Activated T-helper 1 cell treated with anti-CD3 and anti-CD28 coated beads, Interleukin-12 subunit alpha, Interleukin-12 subunit beta, Interleukin-2, Interleukin-4 antibody, amounts not matched to agents 30 ng/mL and 10 ng/mL and 1 ng/mL, durations not matched to agents 14 hours and 24 hours and 36 hours (primary cell): Measurements from ENCODE around the gene NNT. TPM values are rescaled to one million over a fixed set of nuclear protein-coding genes. Genes with fewer than 3 reads are reported as not detected.
"Not testable (repeated sequence)": the region's sequence is repeated elsewhere in the genome, so short reads cannot be mapped to it uniquely, and the experiment has no call there.

ENCODE experiments used
- DNase-seq: peaks from one replicate; pipeline ENCODE4 v3.0.0; 2021; ENCODE audit warnings: low spot score
- H3K27ac Mint-ChIP-seq: one replicate; pipeline ENCODE4 v1.8.0; 2021; ENCODE audit warnings: mild to moderate bottlenecking, mixed read lengths
- H3K27me3 Mint-ChIP-seq: one replicate; pipeline ENCODE4 v1.8.0; 2022; ENCODE audit warnings: mild to moderate bottlenecking, moderate library complexity, mixed read lengths; ENCODE audit not compliant: insufficient read depth
- H3K36me3 Mint-ChIP-seq: one replicate; pipeline ENCODE4 v1.8.0; 2021; ENCODE audit warnings: low read depth, mixed read lengths
- H3K4me1 Mint-ChIP-seq: one replicate; pipeline ENCODE4 v1.8.0; 2021; ENCODE audit warnings: low read depth, mixed read lengths
- H3K4me3 Mint-ChIP-seq: one replicate; pipeline ENCODE4 v1.8.0; 2021; ENCODE audit warnings: mild to moderate bottlenecking, moderate library complexity, mixed read lengths
- H3K9me3 Mint-ChIP-seq: one replicate; pipeline ENCODE4 v1.8.0; 2021; ENCODE audit warnings: mixed read lengths
- intact Hi-C: fragments of 100-400 bp; cut with micrococcal nuclease; formaldehyde crosslinking; loops from one replicate; pipeline ENCODE4 v1.15.1; 2024
- total RNA-seq: library from RNA; stranded (reverse); gene quantifications from 2 replicates; pipeline ENCODE4 v1.2.3, GENCODE V29; 2022

NNT gene
- total RNA-seq, 1 donor from 2014 or later: 43.6 TPM

DNA sequence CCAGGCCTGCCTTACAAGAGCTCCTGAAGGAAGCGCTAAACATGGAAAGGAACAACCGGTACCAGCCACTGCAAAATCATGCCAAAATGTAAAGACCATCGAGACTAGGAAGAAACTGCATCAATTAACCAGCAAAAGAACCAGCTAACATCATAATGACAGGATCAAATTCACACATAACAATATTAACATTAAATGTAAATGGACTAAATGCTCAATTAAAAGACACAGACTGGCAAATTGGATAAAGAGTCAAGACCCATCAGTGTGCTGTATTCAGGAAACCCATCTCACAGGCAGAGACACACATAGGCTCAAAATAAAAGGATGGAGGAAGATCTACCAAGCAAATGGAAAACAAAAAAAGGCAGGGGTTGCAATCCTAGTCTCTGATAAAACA is 116.8 kb downstream of the NNT start:
- intact Hi-C loops, H3K36me3 Mint-ChIP-seq, H3K4me1 Mint-ChIP-seq, H3K4me3 Mint-ChIP-seq, DNase-seq, H3K9me3 Mint-ChIP-seq, H3K27me3 Mint-ChIP-seq, H3K27ac Mint-ChIP-seq: not testable (repeated sequence)

DNA sequence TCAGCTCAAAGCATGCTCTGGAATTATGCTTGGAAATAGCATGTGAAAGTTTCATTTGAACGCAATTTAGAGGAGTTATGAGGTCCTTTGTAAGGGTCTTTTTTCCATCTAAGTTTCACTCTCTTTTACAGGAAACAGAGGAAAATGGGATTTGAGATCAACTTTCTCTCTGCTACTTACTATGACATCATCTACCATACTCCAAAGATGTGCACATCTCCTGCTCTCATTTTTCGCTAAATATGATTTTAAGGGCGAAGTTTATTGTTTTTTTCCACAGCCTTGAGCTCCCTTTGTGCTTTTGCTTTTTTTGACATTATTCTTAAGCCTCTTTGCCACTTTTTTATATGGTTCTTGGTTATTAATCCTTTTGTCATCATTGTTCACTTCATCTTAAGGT is 125.6 kb downstream of the NNT start:
- Mint-ChIP-seq H3K4me1 (no peaks in the 10 kb centered on the region), H3K36me3 (no peaks in the 10 kb centered on the region), H3K27me3 (peaks cover 2% of the 10 kb centered on the region), H3K27ac (no peak overlapping the region), H3K4me3 (no peak overlapping the region), H3K9me3 (no peaks in the 10 kb centered on the region)
- DNase-seq: no peak
- intact Hi-C loops: no loop called here

DNA sequence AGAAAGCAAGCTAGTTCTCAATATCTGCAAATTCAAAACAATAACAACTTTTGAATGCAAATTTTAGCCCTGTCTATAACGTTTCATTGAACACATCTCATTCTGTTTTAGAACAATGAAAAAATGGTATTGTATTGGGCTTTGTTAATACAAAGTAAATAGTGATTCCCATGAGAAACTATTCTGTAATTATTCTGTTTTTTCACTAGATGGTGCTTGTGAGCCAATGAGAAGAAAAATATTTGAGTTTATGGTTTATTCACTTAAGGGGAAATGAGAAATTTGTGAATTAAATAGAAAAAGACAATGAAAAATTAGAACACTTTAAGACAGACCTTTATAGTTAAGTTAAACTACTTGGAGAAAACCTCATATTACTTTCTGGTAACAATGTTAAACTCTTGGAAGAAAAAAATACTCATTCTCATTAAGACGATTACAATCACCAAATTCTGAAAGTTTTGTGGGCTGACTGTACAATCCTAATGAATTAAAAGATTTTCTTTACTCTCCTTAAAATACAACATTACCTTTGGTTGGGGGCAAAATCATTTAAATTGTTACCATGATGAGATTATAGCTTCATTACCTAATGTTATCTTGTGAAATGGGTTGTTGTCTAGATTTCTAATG is 127.0 kb downstream of the NNT start:
- Mint-ChIP-seq H3K4me1 (no peaks in the 10 kb centered on the region), H3K9me3 (no peaks in the 10 kb centered on the region), H3K4me3 (no peak overlapping the region), H3K27ac (no peak overlapping the region), H3K36me3 (no peaks in the 10 kb centered on the region), H3K27me3 (peaks cover 2% of the 10 kb centered on the region)
- DNase-seq: no peak
- intact Hi-C loops: loop anchor here (1.0 to 2.0 kb wide), 2 partner anchors 603 to 1044 kb away; no protein-coding TSS in a partner anchor

DNA sequence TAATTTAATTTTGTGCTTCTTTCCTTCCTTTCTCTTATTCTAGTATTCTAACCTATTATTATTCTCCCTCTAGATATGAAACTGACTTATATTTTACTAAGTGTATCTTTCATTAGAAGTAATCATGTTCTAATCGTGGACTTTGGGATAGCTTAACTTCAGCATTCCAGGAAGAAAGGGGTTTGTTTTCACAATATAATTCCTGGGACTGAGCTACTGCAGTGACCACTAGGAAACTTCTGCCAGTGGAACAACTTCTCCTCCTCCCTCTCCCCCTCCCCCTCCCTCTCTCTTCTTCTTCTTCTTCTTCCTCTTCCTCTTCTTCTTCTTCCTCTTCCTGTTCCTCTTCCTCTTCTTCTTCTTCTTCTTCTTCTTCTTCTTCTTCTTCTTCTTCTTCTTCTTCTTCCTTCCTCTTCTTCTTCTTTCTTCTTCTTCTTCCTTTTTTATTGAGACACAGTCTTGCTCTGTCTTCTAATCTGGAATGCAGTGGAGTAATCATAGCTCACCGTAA is 127.9 kb downstream of the NNT start:
- Mint-ChIP-seq H3K4me1 (no peaks in the 10 kb centered on the region), H3K27ac (no peak overlapping the region), H3K9me3 (no peaks in the 10 kb centered on the region), H3K4me3 (no peak overlapping the region), H3K27me3 (peaks cover 2% of the 10 kb centered on the region), H3K36me3 (no peaks in the 10 kb centered on the region)
- intact Hi-C loops: loop anchor here (2.0 kb wide), 1 partner anchor 602 kb away; no protein-coding TSS in a partner anchor
- DNase-seq: no peak

GRCh38 chr5:43731573-43731972 is 128.6 kb downstream of the NNT start:
- Mint-ChIP-seq H3K4me3 (no peak overlapping the region), H3K9me3 (no peaks in the 10 kb centered on the region), H3K4me1 (no peaks in the 10 kb centered on the region), H3K36me3 (no peaks in the 10 kb centered on the region), H3K27me3 (peaks cover 2% of the 10 kb centered on the region), H3K27ac (no peak overlapping the region)
- intact Hi-C loops: loop anchor here (2.0 kb wide), 1 partner anchor 601 kb away; no protein-coding TSS in a partner anchor
- no peak for DNase-seq

DNA sequence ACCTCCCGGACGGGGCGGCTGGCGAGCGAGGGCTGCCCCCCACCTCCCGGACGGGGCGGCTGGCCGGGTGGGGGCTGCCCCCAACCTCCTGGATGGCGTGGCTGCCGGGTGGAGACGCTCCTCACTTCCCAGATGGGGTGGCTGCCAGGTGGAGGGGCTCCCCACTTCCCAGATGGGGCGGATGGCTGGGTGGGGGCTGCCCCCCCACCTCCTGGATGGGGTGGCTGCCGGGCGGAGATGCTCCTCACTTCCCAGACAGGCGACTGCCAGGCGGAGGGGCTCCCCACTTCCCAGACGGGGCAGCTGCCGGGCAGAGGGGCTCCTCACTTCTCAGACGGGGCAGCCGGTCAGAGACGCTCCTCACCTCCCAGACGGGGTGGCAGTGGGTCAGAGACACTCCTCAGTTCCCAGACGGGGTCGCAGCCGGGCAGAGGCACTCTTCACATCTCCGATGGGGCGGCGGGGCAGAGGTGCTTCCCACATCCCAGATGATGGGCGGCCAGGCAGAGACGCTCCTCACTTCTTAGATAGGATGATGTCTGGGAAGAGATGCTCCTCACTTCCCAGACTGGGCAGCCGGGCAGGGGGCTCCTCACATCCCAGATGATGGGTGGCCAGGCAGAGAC is 143.1 kb downstream of the NNT start:
- H3K9me3 Mint-ChIP-seq, H3K27ac Mint-ChIP-seq, H3K27me3 Mint-ChIP-seq, H3K36me3 Mint-ChIP-seq, intact Hi-C loops, H3K4me1 Mint-ChIP-seq, DNase-seq, H3K4me3 Mint-ChIP-seq: not testable (repeated sequence)

- DNase-seq: no peak
- Mint-ChIP-seq H3K36me3 (no peaks in the 10 kb centered on the region), H3K27me3 (no peaks in the 10 kb centered on the region), H3K4me3 (no peak overlapping the region), H3K4me1 (no peaks in the 10 kb centered on the region), H3K27ac (no peak overlapping the region), H3K9me3 (no peaks in the 10 kb centered on the region)
- intact Hi-C loops: no loop called here
Measured at GRCh38 chr5:43750809-43751208, 147.8 kb downstream of the NNT start.

DNA sequence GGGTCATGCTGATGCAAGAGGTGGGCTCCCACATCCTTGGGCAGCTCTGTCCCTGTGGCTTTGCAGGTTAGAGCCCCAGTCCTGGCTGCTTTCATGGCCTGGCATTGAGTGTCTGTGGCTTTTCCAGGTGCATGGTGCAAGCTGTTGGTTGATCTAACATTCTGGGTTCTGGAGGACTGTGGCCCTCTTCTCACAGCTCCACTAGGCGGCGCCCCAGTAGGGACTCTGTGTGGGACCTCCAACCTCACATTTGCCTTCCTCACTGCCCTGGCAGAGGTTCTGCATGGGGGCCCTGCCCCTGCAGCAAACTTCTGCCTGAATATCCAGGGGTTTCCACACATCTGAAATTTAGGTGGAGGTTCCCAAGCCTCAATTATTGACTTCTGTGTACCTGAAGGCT is 150.1 kb downstream of the NNT start:
- Mint-ChIP-seq H3K27me3 (no peaks in the 10 kb centered on the region), H3K9me3 (peaks cover 4% of the 10 kb centered on the region), H3K4me3 (no peak overlapping the region), H3K4me1 (no peaks in the 10 kb centered on the region), H3K27ac (no peak overlapping the region), H3K36me3 (no peaks in the 10 kb centered on the region)
- no peak for DNase-seq
- intact Hi-C loops: no loop called here

Other genes with a start within 250 kb of the NNT start
- gene CCL28, start 190.8 kb upstream of the NNT start, total RNA-seq: 7.5 and 7.8 TPM in 2 replicates
- gene TMEM267, start 119.3 kb upstream of the NNT start, total RNA-seq: 23.0 and 26.5 TPM in 2 replicates
- gene C5orf34, start 88.0 kb upstream of the NNT start, total RNA-seq: 5.3 and 5.5 TPM in 2 replicates
- 59.0 and 60.8 TPM in 2 replicates for gene PAIP1, start 46.1 kb upstream of the NNT start, total RNA-seq